ENCODE results near the gene NPAS3.

DNA sequence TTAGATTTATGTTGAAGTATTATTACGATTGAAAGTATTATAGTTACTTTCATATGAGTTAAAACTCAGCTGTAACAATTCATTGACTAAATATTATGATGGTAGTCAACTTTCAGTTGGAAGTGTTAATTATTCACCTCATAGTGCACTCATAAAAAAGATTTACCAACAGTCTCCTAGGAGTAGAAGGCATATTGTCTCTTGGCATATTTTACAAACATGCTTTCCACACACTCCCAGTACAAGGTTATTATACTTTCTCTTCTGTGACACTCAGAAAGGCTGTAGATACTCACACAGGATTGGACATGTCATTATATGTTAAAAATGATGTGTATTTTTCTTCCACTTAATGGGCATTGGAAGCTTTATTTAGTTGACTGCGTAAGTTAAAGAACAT lies 147.1 kb downstream of the NPAS3 start:
- TF ChIP-seq, protein P1, sequence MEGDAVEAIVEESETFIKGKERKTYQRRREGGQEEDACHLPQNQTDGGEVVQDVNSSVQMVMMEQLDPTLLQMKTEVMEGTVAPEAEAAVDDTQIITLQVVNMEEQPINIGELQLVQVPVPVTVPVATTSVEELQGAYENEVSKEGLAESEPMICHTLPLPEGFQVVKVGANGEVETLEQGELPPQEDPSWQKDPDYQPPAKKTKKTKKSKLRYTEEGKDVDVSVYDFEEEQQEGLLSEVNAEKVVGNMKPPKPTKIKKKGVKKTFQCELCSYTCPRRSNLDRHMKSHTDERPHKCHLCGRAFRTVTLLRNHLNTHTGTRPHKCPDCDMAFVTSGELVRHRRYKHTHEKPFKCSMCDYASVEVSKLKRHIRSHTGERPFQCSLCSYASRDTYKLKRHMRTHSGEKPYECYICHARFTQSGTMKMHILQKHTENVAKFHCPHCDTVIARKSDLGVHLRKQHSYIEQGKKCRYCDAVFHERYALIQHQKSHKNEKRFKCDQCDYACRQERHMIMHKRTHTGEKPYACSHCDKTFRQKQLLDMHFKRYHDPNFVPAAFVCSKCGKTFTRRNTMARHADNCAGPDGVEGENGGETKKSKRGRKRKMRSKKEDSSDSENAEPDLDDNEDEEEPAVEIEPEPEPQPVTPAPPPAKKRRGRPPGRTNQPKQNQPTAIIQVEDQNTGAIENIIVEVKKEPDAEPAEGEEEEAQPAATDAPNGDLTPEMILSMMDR (conservative IDR thresholded peaks at IDR 0.05; ENCODE audit: low read length) = no peak
- no peak for TF ChIP-seq EZH2phosphoT487 (IDR thresholded peaks at IDR 0.05; ENCODE audit: borderline replicate concordance)

All from Loucy (cell line).